Smooth muscle cell (in vitro differentiated cells): ENCODE measurements around the gene TIAM2. TPM values are rescaled to one million over a fixed set of nuclear protein-coding genes. Genes with fewer than 3 reads are reported as not detected.

Experiments used
- DNase-seq: peaks from one replicate; lab custom pipeline; 2025; ENCODE audit not compliant: unreplicated experiment; lab: John Stamatoyannopoulos, UW
- H2AFZ ChIP-seq: fragments of 200-600 bp; sonication (generic); 2 replicates; pipeline ENCODE4 v1.6.0; 2016; ENCODE audit warnings: antibody characterized with exemption, low read depth, mild to moderate bottlenecking
- H3F3A ChIP-seq: fragments of 200-600 bp; sonication (generic); 2 replicates; pipeline ENCODE4 v1.6.0; 2017; ENCODE audit warnings: antibody characterized with exemption, low read depth
- H3K27ac ChIP-seq: fragments of 200-600 bp; sonication (generic); 2 replicates; pipeline ENCODE4 v1.5.1; 2016; ENCODE audit warnings: low read depth, mild to moderate bottlenecking
- H3K27me3 ChIP-seq: fragments of 200-600 bp; sonication (generic); 2 replicates; pipeline ENCODE4 v1.6.1; 2016; ENCODE audit warnings: low read depth, mild to moderate bottlenecking
- H3K36me3 ChIP-seq: fragments of 200-600 bp; sonication (generic); 2 replicates; pipeline ENCODE4 v1.5.1; 2016; ENCODE audit warnings: low read depth
- H3K4me1 ChIP-seq: fragments of 200-600 bp; sonication (generic); 2 replicates; pipeline ENCODE4 v1.5.1; 2016; ENCODE audit warnings: low read depth
- H3K4me2 ChIP-seq: fragments of 200-600 bp; sonication (generic); 2 replicates; pipeline ENCODE4 v1.6.0; 2016; ENCODE audit warnings: mild to moderate bottlenecking
- H3K4me3 ChIP-seq: fragments of 200-600 bp; sonication (generic); 2 replicates; pipeline ENCODE4 v1.5.1; 2016; ENCODE audit warnings: mild to moderate bottlenecking
- H3K79me2 ChIP-seq: fragments of 200-600 bp; sonication (generic); 2 replicates; pipeline ENCODE4 v1.6.0; 2016; ENCODE audit warnings: low read depth, mild to moderate bottlenecking
- H3K9ac ChIP-seq: fragments of 200-600 bp; sonication (generic); 2 replicates; pipeline ENCODE4 v1.6.0; 2016; ENCODE audit warnings: low read depth
- H3K9me3 ChIP-seq: fragments of 200-600 bp; sonication (generic); replicated peaks from 2 replicates; pipeline ENCODE4 v1.5.1; 2016; ENCODE audit warnings: low read depth
- H4K20me1 ChIP-seq: fragments of 200-600 bp; sonication (generic); 2 replicates; pipeline ENCODE4 v1.6.0; 2016; ENCODE audit warnings: low read depth
- WGBS: methylation state at CpG from one replicate; pipeline ENCODE4 v1.1.7; 2016; ENCODE audit warnings: low lambda C conversion rate; 5-methylcytosine and 5-hydroxymethylcytosine counted together
- polyA plus RNA-seq: library from polyadenylated mRNA; unstranded; fragments of >200 nt; fragmentation: Nextera tagmentation; extraction: Ambion mirVana; gene quantifications from 2 replicates; pipeline ENCODE4 v1.2.1, GENCODE V29; 2016
- total RNA-seq: library from RNA; depleted of rRNA; stranded (reverse); fragments of >200 nt; gene quantifications from 2 replicates; pipeline ENCODE4 v1.2.3, GENCODE V29; 2014
- TF ChIP-seq, protein P1 (sequence below): fragments of 200-600 bp; sonication (generic); IDR thresholded peaks from 2 replicates; pipeline ENCODE4 v1.5.1; 2017; ENCODE audit warnings: borderline replicate concordance, mild to moderate bottlenecking, antibody characterized with exemption; ENCODE audit not compliant: insufficient read depth, poor library complexity, severe bottlenecking

TIAM2 gene
- total and polyA plus RNA-seq, 2 experiments from 2014 or later = 13.1 to 24.9 TPM

DNA sequence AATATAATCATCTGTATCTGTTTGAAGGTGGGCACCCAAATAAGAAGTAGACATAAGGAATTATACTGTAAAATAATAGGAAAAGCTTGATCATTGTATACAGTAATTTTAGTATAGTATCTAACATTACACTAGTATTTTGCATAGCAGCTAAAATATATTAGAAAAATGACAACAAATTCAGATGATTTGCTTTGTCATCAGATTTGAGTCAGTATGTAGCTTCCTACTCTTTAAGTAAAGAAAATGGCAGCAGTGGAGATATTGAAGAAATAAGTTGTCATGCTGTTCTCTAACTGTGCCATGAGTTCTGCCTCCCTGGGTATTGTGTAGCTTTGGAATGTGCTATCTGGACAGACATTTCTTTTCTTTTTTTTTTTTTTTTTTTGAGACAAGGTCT lies 74.4 kb downstream of the TIAM2 start:
- H3K36me3 ChIP-seq = no peaks in the 10 kb centered on the region
- H3K27ac ChIP-seq = no peak overlapping the region
- no peaks in the 10 kb centered on the region for H3K9me3 ChIP-seq
- no peaks in the 10 kb centered on the region for H3F3A ChIP-seq
- no peaks in the 10 kb centered on the region for H3K27me3 ChIP-seq
- DNase-seq = no peak
- no peak overlapping the region for H3K9ac ChIP-seq
- H3K4me2 ChIP-seq = no peak overlapping the region
- TF ChIP-seq, protein P1, sequence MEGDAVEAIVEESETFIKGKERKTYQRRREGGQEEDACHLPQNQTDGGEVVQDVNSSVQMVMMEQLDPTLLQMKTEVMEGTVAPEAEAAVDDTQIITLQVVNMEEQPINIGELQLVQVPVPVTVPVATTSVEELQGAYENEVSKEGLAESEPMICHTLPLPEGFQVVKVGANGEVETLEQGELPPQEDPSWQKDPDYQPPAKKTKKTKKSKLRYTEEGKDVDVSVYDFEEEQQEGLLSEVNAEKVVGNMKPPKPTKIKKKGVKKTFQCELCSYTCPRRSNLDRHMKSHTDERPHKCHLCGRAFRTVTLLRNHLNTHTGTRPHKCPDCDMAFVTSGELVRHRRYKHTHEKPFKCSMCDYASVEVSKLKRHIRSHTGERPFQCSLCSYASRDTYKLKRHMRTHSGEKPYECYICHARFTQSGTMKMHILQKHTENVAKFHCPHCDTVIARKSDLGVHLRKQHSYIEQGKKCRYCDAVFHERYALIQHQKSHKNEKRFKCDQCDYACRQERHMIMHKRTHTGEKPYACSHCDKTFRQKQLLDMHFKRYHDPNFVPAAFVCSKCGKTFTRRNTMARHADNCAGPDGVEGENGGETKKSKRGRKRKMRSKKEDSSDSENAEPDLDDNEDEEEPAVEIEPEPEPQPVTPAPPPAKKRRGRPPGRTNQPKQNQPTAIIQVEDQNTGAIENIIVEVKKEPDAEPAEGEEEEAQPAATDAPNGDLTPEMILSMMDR = no peak
- no peaks in the 10 kb centered on the region for H3K79me2 ChIP-seq
- H4K20me1 ChIP-seq = no peaks in the 10 kb centered on the region
- H2AFZ ChIP-seq = no peak overlapping the region
- H3K4me3 ChIP-seq = no peak overlapping the region
- H3K4me1 ChIP-seq = no peaks in the 10 kb centered on the region

DNA sequence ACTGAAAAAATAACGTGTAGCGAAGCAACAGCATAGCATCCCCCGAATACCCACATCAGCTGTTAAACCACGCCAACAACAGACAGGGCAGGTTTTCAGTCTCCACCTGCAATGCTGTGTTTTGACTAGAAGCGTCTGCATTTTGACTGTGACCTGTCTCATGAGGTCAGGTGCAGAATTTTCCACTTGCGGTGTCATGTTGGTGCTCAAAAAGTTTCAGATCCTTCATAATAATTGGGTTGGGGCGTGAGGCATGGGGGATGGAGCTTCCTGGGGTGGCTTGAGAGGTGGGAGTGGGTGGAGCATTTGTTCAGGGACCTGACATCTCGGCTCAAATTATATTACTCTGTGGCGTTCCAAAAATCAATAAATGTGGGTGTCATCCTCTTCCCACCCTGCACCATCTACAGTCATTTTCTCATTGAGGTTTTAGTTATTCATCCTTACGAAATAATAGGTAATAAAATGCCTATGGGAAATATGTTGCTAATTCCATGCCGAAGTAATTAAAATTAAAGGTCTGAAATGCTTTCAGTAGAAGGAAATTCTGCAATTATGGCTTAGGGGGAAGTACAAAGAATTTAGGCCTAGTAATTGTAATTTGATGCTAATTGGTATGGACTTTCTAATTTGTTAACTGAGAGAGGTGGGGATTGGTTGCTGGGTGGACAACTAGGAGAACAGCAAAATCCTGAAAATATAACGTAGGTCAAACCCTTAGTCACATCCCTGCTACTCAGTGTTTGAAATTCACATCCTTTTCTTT lies 81.0 kb downstream of the TIAM2 start:
- H3K27me3 ChIP-seq = no peaks in the 10 kb centered on the region
- H3K79me2 ChIP-seq = no peaks in the 10 kb centered on the region
- H2AFZ ChIP-seq = no peak overlapping the region
- 93% methylated on average over 12 of the region's 12 CpGs for WGBS
- H3K4me3 ChIP-seq = no peak overlapping the region
- H3K36me3 ChIP-seq = no peaks in the 10 kb centered on the region
- H3K4me2 ChIP-seq = no peak overlapping the region
- DNase-seq = no peak
- H3K4me1 ChIP-seq = peaks cover 21% of the 10 kb centered on the region
- no peaks in the 10 kb centered on the region for H3K9me3 ChIP-seq
- no peaks in the 10 kb centered on the region for H4K20me1 ChIP-seq
- peak overlapping the region; percentile 96 for H3K27ac ChIP-seq
- peaks cover 14% of the 10 kb centered on the region for H3F3A ChIP-seq
- H3K9ac ChIP-seq = no peak overlapping the region
- TF ChIP-seq, protein P1 = no peak

DNA sequence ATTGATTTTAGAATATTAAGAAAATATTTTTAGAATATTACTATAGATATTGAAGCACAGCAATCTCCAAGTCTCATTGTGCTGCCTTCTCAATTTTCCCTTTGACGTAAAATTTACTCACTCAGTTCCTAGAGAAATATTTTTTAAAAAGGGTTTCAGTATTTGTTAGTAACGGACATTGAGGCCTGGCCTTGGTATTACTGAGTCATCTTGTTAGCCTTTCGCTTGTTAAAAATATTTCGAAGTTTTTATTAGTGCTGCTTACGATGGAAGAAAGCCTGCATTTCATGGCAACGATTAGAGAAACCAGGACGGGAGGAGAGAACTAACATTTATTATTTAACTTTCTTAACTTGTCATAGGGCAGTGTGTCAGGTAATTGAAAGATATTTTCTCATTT lies 82.2 kb downstream of the TIAM2 start:
- H3K27ac ChIP-seq = peak overlapping the region; percentile 96

More for the DNA sequence above, 82.2 kb downstream of the TIAM2 start:
- Histone ChIP-seq H3K4me3 (no peak overlapping the region), H4K20me1 (no peaks in the 10 kb centered on the region), H3K36me3 (no peaks in the 10 kb centered on the region), H3K27me3 (no peaks in the 10 kb centered on the region), H3K4me2 (peak overlapping the region; percentile 55), H3K4me1 (peaks cover 26% of the 10 kb centered on the region), H3F3A (peaks cover 14% of the 10 kb centered on the region), H3K9ac (peak overlapping the region; percentile 74), H3K79me2 (no peaks in the 10 kb centered on the region), H2AFZ (no peak overlapping the region), H3K9me3 (no peaks in the 10 kb centered on the region)
- WGBS = 9% methylated on average over 7 of the region's 7 CpGs
- no peak for DNase-seq
- TF ChIP-seq, protein P1 = no peak
